CD14-positive monocyte (primary cell): ENCODE results near the gene TSSK6. TPM values are rescaled to one million over a fixed set of nuclear protein-coding genes. Genes with fewer than 3 reads are reported as not detected.

Experiments
- DNase-seq, 3 donors: peaks; one replicate each; pipeline ENCODE4 v3.0.0-alpha.2; 2011 to 2022
- H2AFZ ChIP-seq: 2 replicates; pipeline ENCODE4 v1.6.0; 2012; ENCODE audit warnings: mild to moderate bottlenecking, low read depth, low read length, inconsistent platforms; ENCODE audit not compliant: insufficient read depth, poor library complexity, severe bottlenecking
- H3K27ac ChIP-seq, 2 donors: 1 replicate in 1 of 2; 2 replicates in 1 of 2; pipeline ENCODE4 v1.5.1; 2012 to 2013; ENCODE audit warnings: low read length in 2 of 2, control low read depth in 1 of 2, inconsistent platforms in 1 of 2, low read depth in 1 of 2, mild to moderate bottlenecking in 1 of 2
- H3K27me3 ChIP-seq, 2 donors: one replicate each; pipeline versions ENCODE4 v1.6.0 to v1.6.1; 2011 to 2013; ENCODE audit warnings: low read length in 2 of 2; ENCODE audit not compliant: control insufficient read depth in 2 of 2, insufficient read depth in 2 of 2
- H3K36me3 ChIP-seq, 2 donors: replicated peaks in 1 of 2; 1 replicate in 1 of 2; 2 replicates in 1 of 2; pipeline versions ENCODE4 v1.5.1 to v1.6.1; 2012 to 2013; ENCODE audit warnings: low read length in 2 of 2, control low read depth in 1 of 2, inconsistent platforms in 1 of 2, mild to moderate bottlenecking in 1 of 2; ENCODE audit not compliant: insufficient read depth in 2 of 2, control insufficient read depth in 1 of 2
- H3K4me1 ChIP-seq, 2 donors: 1 replicate in 1 of 2; 2 replicates in 1 of 2; pipeline versions ENCODE4 v1.5.1 to v1.6.1; 2012 to 2013; ENCODE audit warnings: low read length in 2 of 2, control low read depth in 1 of 2, inconsistent platforms in 1 of 2, mild to moderate bottlenecking in 1 of 2, moderate library complexity in 1 of 2; ENCODE audit not compliant: insufficient read depth in 2 of 2, control insufficient read depth in 1 of 2
- H3K4me2 ChIP-seq: replicated peaks from 2 replicates; pipeline ENCODE3; 2012; ENCODE audit warnings: low read length, moderate library complexity, mild to moderate bottlenecking; ENCODE audit not compliant: poor library complexity, severe bottlenecking; ENCODE audit errors: extremely low read depth
- H3K4me3 ChIP-seq, 3 experiments: fragments of 200-600 bp in 1 of 3; sonication (generic) in 1 of 3; replicated peaks in 1 of 3; 1 replicate in 2 of 3; 2 replicates in 1 of 3; pipeline ENCODE4 v1.5.1; 2011 to 2013; ENCODE audit warnings: low read length in 3 of 3, mild to moderate bottlenecking in 3 of 3, control low read depth in 2 of 3, low read depth in 2 of 3, inconsistent platforms in 1 of 3, moderate library complexity in 1 of 3
- H3K79me2 ChIP-seq: 2 replicates; pipeline ENCODE4 v1.6.0; 2012; ENCODE audit warnings: mild to moderate bottlenecking, control low read depth, inconsistent platforms, low read length, moderate library complexity; ENCODE audit not compliant: insufficient read depth
- H3K9ac ChIP-seq: 2 replicates; pipeline ENCODE4 v1.6.0; 2017; ENCODE audit warnings: low read length, mild to moderate bottlenecking; ENCODE audit not compliant: insufficient read depth, poor library complexity, severe bottlenecking
- H3K9me3 ChIP-seq, 2 donors: replicated peaks in 1 of 2; 1 replicate in 1 of 2; 2 replicates in 1 of 2; pipeline versions ENCODE4 v1.5.1 to v1.6.1; 2012 to 2013; ENCODE audit warnings: low read length in 2 of 2, control low read depth in 1 of 2; ENCODE audit not compliant: control insufficient read depth in 1 of 2, insufficient read depth in 1 of 2
- H4K20me1 ChIP-seq: 2 replicates; pipeline ENCODE4 v1.6.0; 2012; ENCODE audit warnings: mild to moderate bottlenecking, low read length, control low read depth, moderate library complexity; ENCODE audit not compliant: insufficient read depth
- H3K27ac Mint-ChIP-seq, 7 donors: one replicate each; pipeline ENCODE4 v1.8.0; 2020; ENCODE audit warnings: mild to moderate bottlenecking in 7 of 7, mixed read lengths in 7 of 7, moderate library complexity in 6 of 7, inconsistent platforms in 2 of 7
- H3K27me3 Mint-ChIP-seq, 3 donors: one replicate each; pipeline ENCODE4 v1.8.0; 2021 to 2022; ENCODE audit warnings: low read depth in 3 of 3, mild to moderate bottlenecking in 3 of 3, mixed read lengths in 3 of 3, moderate library complexity in 3 of 3, inconsistent platforms in 1 of 3
- H3K36me3 Mint-ChIP-seq, 2 donors: one replicate each; pipeline ENCODE4 v1.8.0; 2020; ENCODE audit warnings: mixed read lengths in 2 of 2, inconsistent platforms in 1 of 2, mild to moderate bottlenecking in 1 of 2
- H3K4me1 Mint-ChIP-seq: one replicate; pipeline ENCODE4 v1.8.0; 2020; ENCODE audit warnings: mild to moderate bottlenecking, mixed read lengths
- H3K4me3 Mint-ChIP-seq, 2 donors: one replicate each; pipeline ENCODE4 v1.8.0; 2020; ENCODE audit warnings: mild to moderate bottlenecking in 2 of 2, mixed read lengths in 2 of 2, moderate library complexity in 1 of 2
- H3K9me3 Mint-ChIP-seq, 7 donors: one replicate each; pipeline ENCODE4 v1.8.0; 2020 to 2022; ENCODE audit warnings: mixed read lengths in 7 of 7, mild to moderate bottlenecking in 6 of 7, moderate library complexity in 6 of 7, inconsistent platforms in 2 of 7
- WGBS: methylation state at CpG from one replicate; pipeline ENCODE4 v1.1.5; 2013; ENCODE audit warnings: missing lambda C conversion rate; ENCODE audit not compliant: insufficient coverage; 5-methylcytosine and 5-hydroxymethylcytosine counted together
- intact Hi-C, 2 donors: fragments of 100-400 bp; cut with micrococcal nuclease; formaldehyde crosslinking; loops; one replicate each; pipeline versions ENCODE4 v1.15.0 to v1.15.1; 2023
- polyA plus RNA-seq, 3 donors: library from polyadenylated mRNA; depleted of rRNA in 1 of 3; unstranded in 2 of 3; stranded (reverse) in 1 of 3; fragments of 300-500 nt in 2 of 3; fragments of >200 nt in 1 of 3; fragmentation: Illumina TruSeq in 2 of 3; gene quantifications; 1 replicate in 2 of 3; 2 replicates in 1 of 3; pipeline ENCODE4 v1.2.3, GENCODE V29; 2012 to 2021
- TF ChIP-seq, protein P1 (sequence below): fragments of 200-600 bp; IDR thresholded peaks from one replicate; pipeline ENCODE4 v1.8.0; 2022; ENCODE audit warnings: antibody characterized with exemption, mild to moderate bottlenecking

The TSSK6 gene
- polyA plus RNA-seq, 3 donors = 0.27 to 0.80 TPM; not detected in 1

DNA sequence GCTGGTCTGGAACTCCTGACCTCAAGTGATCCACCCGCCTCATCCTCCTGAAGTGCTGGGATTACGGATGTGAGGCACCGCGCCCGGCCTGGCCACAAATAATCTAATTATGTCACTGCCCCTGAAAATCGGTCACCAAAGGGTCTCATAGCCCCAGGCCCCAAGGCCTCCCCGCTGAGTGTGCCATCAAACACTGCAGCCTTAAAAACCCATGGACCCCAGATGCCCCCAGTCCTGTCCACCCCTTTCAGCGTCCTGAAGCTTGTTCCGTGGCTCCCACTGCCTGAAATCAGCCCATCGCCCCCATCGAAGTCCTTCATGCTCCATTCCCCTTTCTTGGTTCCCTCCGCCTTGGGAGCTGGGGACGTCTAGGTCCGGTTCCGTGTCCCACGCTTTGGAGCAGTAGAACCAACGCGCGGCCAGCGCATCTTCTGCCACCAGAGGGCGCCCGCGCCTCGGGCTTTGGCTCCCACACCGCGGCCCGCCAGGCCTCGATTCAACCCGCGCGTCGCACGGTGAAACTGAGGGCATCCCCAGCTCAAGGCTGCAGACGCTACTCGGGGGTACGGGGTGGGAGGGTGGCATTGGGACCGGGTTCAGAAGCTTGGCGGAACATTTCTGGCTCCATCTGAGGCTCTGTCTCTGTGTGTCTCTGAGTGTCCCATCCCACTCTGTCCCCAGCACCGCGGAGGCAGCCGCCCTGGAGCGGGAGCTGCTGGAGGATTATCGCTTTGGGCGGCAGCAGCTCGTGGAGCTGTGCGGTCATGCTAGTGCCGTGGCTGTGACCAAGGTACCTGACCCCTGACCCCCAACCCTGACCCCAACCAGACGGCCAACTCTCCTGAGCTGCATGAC lies 16.8 kb upstream of the TSSK6 start:
- Histone ChIP-seq H4K20me1 (peaks cover 6% of the 10 kb centered on the region), H2AFZ (no peak overlapping the region), H3K9ac (no peak overlapping the region), H3K4me2 (no peak overlapping the region), H3K9me3 (no peaks in the 10 kb centered on the region), H3K27me3 (peaks cover 0 to 6% of the 10 kb centered on the region in 2 donors), H3K4me3 (no peak overlapping the region), H3K27ac (no peak overlapping the region), H3K79me2 (no peaks in the 10 kb centered on the region), H3K4me1 (peaks cover 0 to 3% of the 10 kb centered on the region in 2 donors), H3K36me3 (peaks cover 16 to 24% of the 10 kb centered on the region in 2 donors)
- peaks cover 6% of the 10 kb centered on the region for H3K4me1 Mint-ChIP-seq
- H3K27ac Mint-ChIP-seq = no peak overlapping the region
- no peak overlapping the region for H3K4me3 Mint-ChIP-seq
- 39% methylated on average over 35 of the region's 48 CpGs for WGBS
- intact Hi-C loops = loop anchor here (1.0 to 10.0 kb wide), 5 partner anchors 112 to 427 kb away; no protein-coding TSS in a partner anchor
- TF ChIP-seq, protein P1, sequence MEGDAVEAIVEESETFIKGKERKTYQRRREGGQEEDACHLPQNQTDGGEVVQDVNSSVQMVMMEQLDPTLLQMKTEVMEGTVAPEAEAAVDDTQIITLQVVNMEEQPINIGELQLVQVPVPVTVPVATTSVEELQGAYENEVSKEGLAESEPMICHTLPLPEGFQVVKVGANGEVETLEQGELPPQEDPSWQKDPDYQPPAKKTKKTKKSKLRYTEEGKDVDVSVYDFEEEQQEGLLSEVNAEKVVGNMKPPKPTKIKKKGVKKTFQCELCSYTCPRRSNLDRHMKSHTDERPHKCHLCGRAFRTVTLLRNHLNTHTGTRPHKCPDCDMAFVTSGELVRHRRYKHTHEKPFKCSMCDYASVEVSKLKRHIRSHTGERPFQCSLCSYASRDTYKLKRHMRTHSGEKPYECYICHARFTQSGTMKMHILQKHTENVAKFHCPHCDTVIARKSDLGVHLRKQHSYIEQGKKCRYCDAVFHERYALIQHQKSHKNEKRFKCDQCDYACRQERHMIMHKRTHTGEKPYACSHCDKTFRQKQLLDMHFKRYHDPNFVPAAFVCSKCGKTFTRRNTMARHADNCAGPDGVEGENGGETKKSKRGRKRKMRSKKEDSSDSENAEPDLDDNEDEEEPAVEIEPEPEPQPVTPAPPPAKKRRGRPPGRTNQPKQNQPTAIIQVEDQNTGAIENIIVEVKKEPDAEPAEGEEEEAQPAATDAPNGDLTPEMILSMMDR = peak; percentile 91
- peaks cover 0 to 5% (median 2%) of the 10 kb centered on the region in 7 donors for H3K9me3 Mint-ChIP-seq
- peaks cover 4 to 17% (median 12%) of the 10 kb centered on the region in 3 donors for H3K27me3 Mint-ChIP-seq
- H3K36me3 Mint-ChIP-seq = peaks cover 23 to 39% of the 10 kb centered on the region in 2 donors
- peak; percentile 68 to 79 (median 75) for DNase-seq

DNA sequence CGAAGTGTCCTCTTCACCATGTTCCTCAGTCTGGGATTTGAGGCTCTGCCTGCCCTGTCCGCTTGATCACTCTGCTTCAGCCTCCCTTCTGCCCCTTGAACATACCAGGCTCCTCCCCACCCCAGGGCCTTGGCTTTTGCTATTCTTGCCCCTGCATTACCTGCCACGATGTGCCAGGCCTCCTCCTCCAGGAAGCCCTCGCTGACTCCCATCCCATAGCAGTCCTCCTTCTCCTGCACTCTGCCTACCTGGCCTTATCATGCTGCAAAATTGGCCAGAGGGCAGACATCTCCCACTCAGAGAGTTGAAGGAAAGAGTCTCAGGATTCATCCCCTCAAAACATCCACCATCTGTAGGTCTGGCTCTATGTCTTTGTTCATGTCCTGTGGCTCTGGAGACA lies 15.5 kb upstream of the TSSK6 start:
- 90% methylated on average over 4 of the region's 4 CpGs for WGBS
- intact Hi-C loops = loop anchor here in 1 of 2 donors (5.0 to 10.0 kb wide), 2 partner anchors 244 to 426 kb away; no protein-coding TSS in a partner anchor
- TF ChIP-seq, protein P1 = no peak

More for the DNA sequence above, 15.5 kb upstream of the TSSK6 start:
- Histone ChIP-seq H3K9ac (no peak overlapping the region), H3K36me3 (peaks cover 29 to 37% of the 10 kb centered on the region in 2 donors), H3K9me3 (no peaks in the 10 kb centered on the region), H4K20me1 (peaks cover 15% of the 10 kb centered on the region), H3K4me3 (no peak overlapping the region), H3K27ac (no peak overlapping the region), H3K27me3 (no peaks in the 10 kb centered on the region), H2AFZ (no peak overlapping the region), H3K4me2 (no peak overlapping the region), H3K4me1 (peaks cover 0 to 3% of the 10 kb centered on the region in 2 donors), H3K79me2 (no peaks in the 10 kb centered on the region)
- no peaks in the 10 kb centered on the region for H3K9me3 Mint-ChIP-seq
- no peak for DNase-seq
- peaks cover 1 to 5% (median 2%) of the 10 kb centered on the region in 3 donors for H3K27me3 Mint-ChIP-seq
- H3K4me3 Mint-ChIP-seq = no peak overlapping the region
- peak overlapping the region in 3 of 7 donors; percentile 37 to 57 (median 38) for H3K27ac Mint-ChIP-seq
- peaks cover 3% of the 10 kb centered on the region for H3K4me1 Mint-ChIP-seq
- peaks cover 30 to 51% of the 10 kb centered on the region in 2 donors for H3K36me3 Mint-ChIP-seq
